K562 (cell line): ENCODE data around the gene SLC12A1. TPM values are rescaled to one million over a fixed set of nuclear protein-coding genes. Genes with fewer than 3 reads are reported as not detected.

Experiments used
- ATAC-seq: fragments of 200-7000 bp; cut with Tn5 transposase; 3 replicates; pipeline ENCODE4 v1.9.1; 2020; ENCODE audit warnings: moderate library complexity
- BruUV-seq: library from RNA; stranded (reverse); fragments of 400-500 nt; replicated peaks from 2 replicates; lab custom pipeline; 2021; lab: Mats Ljungman, UMichigan
- CTCF ChIA-PET: fragments of 300-600 bp; formaldehyde crosslinking; extraction: SDS; loops from one replicate; lab custom pipeline; 2021; ENCODE audit warnings: low intra/inter-chr PET ratio; lab: Yijun Ruan, JAX
- POLR2A ChIA-PET: fragments of 300-600, 350-650 bp; sonication (Branson Sonifier 250); formaldehyde crosslinking; extraction: SDS; loops from one replicate; lab custom pipeline; 2021; ENCODE audit warnings: antibody characterized with exemption, inconsistent platforms; lab: Yijun Ruan, JAX
- DNase-seq, 4 experiments: peaks; one replicate each; pipeline versions ENCODE4 v3.0.0 to v3.0.0-alpha.2; 2011 to 2018; ENCODE audit warnings: low spot score in 3 of 4, mixed read lengths in 3 of 4; ENCODE audit errors: extremely low read depth in 1 of 4
- FAIRE-seq: peaks from 2 replicates; lab custom pipeline; 2011; peaks lifted over from hg19 to GRCh38; lab: Jason Lieb, UNC
- H2AFZ ChIP-seq: 2 replicates; pipeline ENCODE4 v1.6.0; 2011; ENCODE audit warnings: low read depth, low read length, control low read depth, inconsistent platforms
- H3K27ac ChIP-seq: fragments of 200-600 bp; 3 replicates; pipeline ENCODE4 v1.8.0; 2011; ENCODE audit warnings: low read depth, mild to moderate bottlenecking, control low read depth, inconsistent platforms, low read length, moderate library complexity, mixed read lengths; ENCODE audit errors: extremely low read depth
- H3K27me3 ChIP-seq, 2 experiments: fragments of 300-600 bp in 1 of 2; 2 replicates in 1 of 2; 3 replicates in 1 of 2; pipeline versions ENCODE4 v1.6.0 to v1.8.0; 2011; ENCODE audit warnings: inconsistent platforms in 2 of 2, low read length in 2 of 2, mild to moderate bottlenecking in 1 of 2, mixed read lengths in 1 of 2, moderate library complexity in 1 of 2; ENCODE audit not compliant: control insufficient read depth in 2 of 2, insufficient read depth in 2 of 2
- H3K36me3 ChIP-seq: fragments of 300-600 bp; 3 replicates; pipeline ENCODE4 v1.8.0; 2011; ENCODE audit warnings: mild to moderate bottlenecking, low read length, inconsistent platforms; ENCODE audit not compliant: control insufficient read depth, insufficient read depth
- H3K4me1 ChIP-seq, 2 experiments: fragments of 200-600 bp in 1 of 2; replicated peaks in 1 of 2; 2 replicates in 1 of 2; 3 replicates in 1 of 2; pipeline versions ENCODE4 v1.5.1 to v1.8.0; 2011; ENCODE audit warnings: inconsistent platforms in 2 of 2, low read length in 2 of 2, mild to moderate bottlenecking in 1 of 2, mixed read lengths in 1 of 2, moderate library complexity in 1 of 2; ENCODE audit not compliant: control insufficient read depth in 2 of 2, insufficient read depth in 2 of 2
- H3K4me2 ChIP-seq: 2 replicates; pipeline ENCODE4 v1.6.1; 2011; ENCODE audit warnings: low read length, control low read depth, inconsistent platforms, mixed read lengths; ENCODE audit not compliant: insufficient read depth
- H3K4me3 ChIP-seq: fragments of 200-600 bp; sonication (generic), shearing (Covaris generic); 2 replicates; pipeline ENCODE4 v1.5.1; 2016; ENCODE audit warnings: control low read depth, inconsistent platforms
- H3K79me2 ChIP-seq: fragments of 200-600 bp; 3 replicates; pipeline ENCODE4 v1.8.0; 2011; ENCODE audit warnings: low read length, inconsistent platforms; ENCODE audit not compliant: control insufficient read depth, insufficient read depth
- H3K9ac ChIP-seq, 2 experiments: 2 replicates each; pipeline versions ENCODE4 v1.6.0 to v1.6.1; 2011; ENCODE audit warnings: low read depth in 2 of 2, low read length in 2 of 2, control low read depth in 1 of 2, inconsistent platforms in 1 of 2, mild to moderate bottlenecking in 1 of 2, mixed read lengths in 1 of 2; ENCODE audit not compliant: insufficient read depth in 1 of 2
- H3K9me1 ChIP-seq: one replicate; pipeline ENCODE4 v1.6.0; 2011; ENCODE audit warnings: inconsistent platforms, mild to moderate bottlenecking, low read length, moderate library complexity; ENCODE audit not compliant: control insufficient read depth, insufficient read depth
- H3K9me3 ChIP-seq: replicated peaks from 2 replicates; pipeline ENCODE4 v1.5.1; 2011; ENCODE audit warnings: low read depth, low read length, inconsistent platforms; ENCODE audit not compliant: control insufficient read depth, insufficient read depth
- H4K20me1 ChIP-seq: replicated peaks from 2 replicates; pipeline ENCODE4 v1.6.1; 2011; ENCODE audit warnings: low read length, inconsistent platforms, mixed read lengths; ENCODE audit not compliant: control insufficient read depth, insufficient read depth
- ARNT ChIP-seq, 2 experiments: fragments of 450-650 bp; IDR thresholded peaks; 2 replicates each; pipeline ENCODE4 v1.6.1; 2016; ENCODE audit warnings: mild to moderate bottlenecking in 1 of 2
- BMI1 ChIP-seq: fragments of 150-350 bp; IDR thresholded peaks from 2 replicates; pipeline ENCODE4 v1.6.1; 2014; ENCODE audit warnings: low read length
- CTCF ChIP-seq, 3 experiments: IDR thresholded peaks in 2 of 3; conservative IDR thresholded peaks in 1 of 3; 2 replicates each; pipeline ENCODE4 v1.5.1; 2011 to 2012; ENCODE audit warnings: low read length in 3 of 3, mild to moderate bottlenecking in 3 of 3, control low read depth in 2 of 3, improper control_type of control experiment in 1 of 3, inconsistent platforms in 1 of 3, low read depth in 1 of 3, mixed read lengths in 1 of 3, moderate library complexity in 1 of 3; ENCODE audit not compliant: insufficient read depth in 2 of 3
- LEF1 ChIP-seq: fragments of 450-650 bp; IDR thresholded peaks from 2 replicates; pipeline ENCODE4 v1.6.1; 2016; ENCODE audit warnings: mild to moderate bottlenecking
- RAD51 ChIP-seq: fragments of 450-650 bp; IDR thresholded peaks from 2 replicates; pipeline ENCODE4 v1.7.1; 2016; ENCODE audit warnings: low read depth, mild to moderate bottlenecking, borderline replicate concordance
- SIX5 ChIP-seq, 2 experiments: IDR thresholded peaks; 2 replicates each; pipeline ENCODE4 v1.6.1; 2011; ENCODE audit warnings: low read length in 2 of 2, borderline replicate concordance in 1 of 2, low read depth in 1 of 2, mild to moderate bottlenecking in 1 of 2, moderate library complexity in 1 of 2; ENCODE audit not compliant: insufficient read depth in 1 of 2
- SUPT5H ChIP-seq: fragments of 450-650 bp; IDR thresholded peaks from 2 replicates; pipeline ENCODE4 v1.6.1; 2016
- TCFL5 ChIP-seq: fragments of 250-450 bp; sonication (Bioruptor Pico); conservative IDR thresholded peaks from 2 replicates; pipeline ENCODE4 v1.6.1; 2021; ENCODE audit warnings: mild to moderate bottlenecking, moderate library complexity, matching md5 sums
- ZNF217 ChIP-seq: sonication (generic); formaldehyde crosslinking; IDR thresholded peaks from 2 replicates; pipeline ENCODE4 v1.8.0; 2022; ENCODE audit warnings: mild to moderate bottlenecking, missing genetic modification reagents
- ZZZ3 ChIP-seq: fragments of 450-650 bp; IDR thresholded peaks from 2 replicates; pipeline ENCODE4 v1.6.1; 2016; ENCODE audit warnings: antibody characterized with exemption, mild to moderate bottlenecking, moderate library complexity
- WGBS: fragments of 100-300 bp; shearing (Covaris generic); methylation state at CpG from one replicate; pipeline ENCODE4 v1.1.6; 2016; ENCODE audit warnings: low coverage, mixed read lengths; ENCODE audit not compliant: insufficient coverage; ENCODE audit errors: missing lambda C conversion rate; 5-methylcytosine and 5-hydroxymethylcytosine counted together
- in situ Hi-C: fragments of 300-500 bp; cut with MboI; formaldehyde crosslinking; loops from 4 replicates; pipeline ENCODE4 v1.15.0; 2018; ENCODE audit warnings: inconsistent platforms, mixed read lengths
- intact Hi-C: fragments of 100-400 bp; cut with micrococcal nuclease; formaldehyde crosslinking; loops from 2 replicates; pipeline ENCODE4 v1.14.2; 2022
- polyA plus RNA-seq, 8 experiments: library from polyadenylated mRNA; depleted of rRNA in 4 of 8; stranded (reverse) in 5 of 8; unstranded in 3 of 8; fragments of >200 nt; fragmentation: Nextera tagmentation in 2 of 8; fragmentation: Illumina TruSeq in 1 of 8; extraction: Ambion mirVana in 2 of 8; extraction: Trizol in 1 of 8; gene quantifications; 2 replicates each; pipeline versions ENCODE4 v1.2.1 to v1.2.3, GENCODE V29; 2011 to 2014; ENCODE audit warnings: inconsistent platforms in 1 of 8, missing spikeins in 1 of 8
- total RNA-seq, 7 experiments: library from RNA; depleted of rRNA in 6 of 7; stranded (reverse); fragments of >200 nt in 6 of 7; fragmentation: Illumina TruSeq in 2 of 7; extraction: Trizol in 2 of 7; gene quantifications; 2 replicates each; pipeline versions ENCODE4 v1.2.1 to v1.2.3, GENCODE V29; 2011 to 2021; ENCODE audit warnings: low replicate concordance in 1 of 7
- TF ChIP-seq, protein P1 (sequence below), 2 experiments: fragments of 450-650 bp; IDR thresholded peaks; 2 replicates each; pipeline ENCODE4 v1.6.1; 2016

Gene SLC12A1
- total and polyA plus RNA-seq, 9 of the 15 experiments (the other 6 are each of a cell fraction or from before 2014, with no cell fraction given) = not detected

- Histone ChIP-seq H3K9ac (no peak overlapping the region), H2AFZ (no peak overlapping the region), H3K9me1 (no peaks in the 10 kb centered on the region), H4K20me1 (no peaks in the 10 kb centered on the region), H3K27me3 (peaks cover 2 to 4% of the 10 kb centered on the region in 2 experiments; a peak in 3 of 5 replicates), H3K4me1 (no peaks in the 10 kb centered on the region), H3K4me3 (no peak overlapping the region), H3K9me3 (no peaks in the 10 kb centered on the region), H3K79me2 (no peaks in the 10 kb centered on the region), H3K27ac (no peak overlapping the region), H3K4me2 (no peak overlapping the region), H3K36me3 (no peaks in the 10 kb centered on the region)
- BruUV-seq = no TSS peak
- ChIA-PET CTCF (no interaction called here), POLR2A (no interaction called here)
- in situ Hi-C loops = no loop called here
- FAIRE-seq (no peak), DNase-seq (no peak), ATAC-seq (no peak)
- TF ChIP-seq, protein P1, sequence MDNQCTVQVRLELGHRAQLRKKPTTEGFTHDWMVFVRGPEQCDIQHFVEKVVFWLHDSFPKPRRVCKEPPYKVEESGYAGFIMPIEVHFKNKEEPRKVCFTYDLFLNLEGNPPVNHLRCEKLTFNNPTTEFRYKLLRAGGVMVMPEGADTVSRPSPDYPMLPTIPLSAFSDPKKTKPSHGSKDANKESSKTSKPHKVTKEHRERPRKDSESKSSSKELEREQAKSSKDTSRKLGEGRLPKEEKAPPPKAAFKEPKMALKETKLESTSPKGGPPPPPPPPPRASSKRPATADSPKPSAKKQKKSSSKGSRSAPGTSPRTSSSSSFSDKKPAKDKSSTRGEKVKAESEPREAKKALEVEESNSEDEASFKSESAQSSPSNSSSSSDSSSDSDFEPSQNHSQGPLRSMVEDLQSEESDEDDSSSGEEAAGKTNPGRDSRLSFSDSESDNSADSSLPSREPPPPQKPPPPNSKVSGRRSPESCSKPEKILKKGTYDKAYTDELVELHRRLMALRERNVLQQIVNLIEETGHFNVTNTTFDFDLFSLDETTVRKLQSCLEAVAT (IDR thresholded peaks at IDR 0.05) = no peak
- TF ChIP-seq SIX5 (IDR thresholded peaks at IDR 0.05; ENCODE audit: borderline replicate concordance in 1 of 2, insufficient read depth in 1 of 2, low read depth in 1 of 2, low read length in 2 of 2) (no peak), LEF1 (no peak), SUPT5H (no peak), BMI1 (no peak), ARNT (IDR thresholded peaks at IDR 0.05) (no peak), CTCF (IDR thresholded peaks at IDR 0.05 in 2 of 3, conservative IDR thresholded peaks at IDR 0.05 in 1 of 3; ENCODE audit: insufficient read depth in 2 of 3, low read depth in 1 of 3, low read length in 3 of 3) (no peak), RAD51 (no peak), ZNF217 (no peak), TCFL5 (no peak), ZZZ3 (no peak)
- intact Hi-C loops = no loop called here
- WGBS = 0% methylated on average over 2 of the region's 2 CpGs
Observed at GRCh38 chr15:48298914-48299313, 92.8 kb downstream of the SLC12A1 start.
